Nephron progenitor cell (in vitro differentiated cells): ENCODE measurements around the gene ADRM1.

ENCODE experiments used
- DNase-seq: peaks from one replicate; pipeline ENCODE4 v3.0.0; 2021
- H3K27ac Mint-ChIP-seq: 2 replicates; pipeline ENCODE4 v1.8.0; 2021; ENCODE audit warnings: mild to moderate bottlenecking, moderate library complexity, mixed read lengths
- H3K27me3 Mint-ChIP-seq: 2 replicates; pipeline ENCODE4 v1.8.0; 2021; ENCODE audit warnings: mild to moderate bottlenecking, low read depth, mixed read lengths; ENCODE audit not compliant: poor library complexity
- H3K36me3 Mint-ChIP-seq: 2 replicates; pipeline ENCODE4 v1.8.0; 2021; ENCODE audit warnings: low read depth, mixed read lengths
- H3K4me1 Mint-ChIP-seq: 2 replicates; pipeline ENCODE4 v1.8.0; 2021; ENCODE audit warnings: mixed read lengths
- H3K4me3 Mint-ChIP-seq: 2 replicates; pipeline ENCODE4 v1.8.0; 2021; ENCODE audit warnings: mild to moderate bottlenecking, moderate library complexity, mixed read lengths
- H3K9me3 Mint-ChIP-seq: 2 replicates; pipeline ENCODE4 v1.8.0; 2021; ENCODE audit warnings: mild to moderate bottlenecking, moderate library complexity, mixed read lengths
- TF ChIP-seq, protein P1 (sequence below): fragments of 200-600 bp; sonication (generic); IDR thresholded peaks from 2 replicates; pipeline ENCODE4 v1.5.0; 2021; ENCODE audit warnings: antibody characterized with exemption

ADRM1 gene

DNA sequence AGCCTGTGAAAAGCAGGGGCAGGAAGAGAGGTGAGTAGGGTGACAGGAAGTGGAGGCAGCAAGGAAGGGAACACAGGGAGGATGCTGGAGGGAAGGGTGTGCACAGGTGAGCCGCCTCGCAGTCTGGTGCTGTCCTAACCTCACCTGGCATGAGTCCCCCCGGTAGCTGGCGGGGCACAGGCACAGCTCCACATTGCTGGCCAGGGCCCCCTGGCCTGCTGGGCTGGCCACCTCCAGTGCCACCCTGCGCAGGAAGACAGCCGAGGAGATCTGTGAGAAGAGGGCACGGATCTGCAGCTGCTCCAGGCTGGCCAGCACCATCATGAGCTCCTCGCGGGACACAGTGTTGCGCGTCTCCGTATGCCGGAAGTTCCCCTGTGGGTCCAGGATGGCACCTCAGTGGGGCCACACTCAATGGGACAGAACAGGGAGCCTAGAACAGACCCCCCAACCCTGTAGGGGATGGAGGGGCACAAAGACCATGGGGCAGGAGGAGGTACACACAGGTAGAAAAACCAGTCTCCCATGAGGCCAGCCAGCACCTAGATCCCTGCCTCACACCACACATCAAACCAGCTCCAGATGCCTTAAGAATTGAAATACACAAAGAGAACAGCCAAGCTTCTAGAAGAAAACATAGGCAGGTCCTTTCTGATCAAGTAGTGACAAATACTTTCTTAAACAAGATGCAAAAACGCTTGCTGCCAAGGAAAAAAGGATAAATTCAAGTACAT lies 22.5 kb downstream of the ADRM1 start:
- Mint-ChIP-seq H3K27ac (no peak overlapping the region), H3K9me3 (peaks cover 8% of the 10 kb centered on the region), H3K27me3 (peaks cover 3% of the 10 kb centered on the region), H3K4me3 (no peak overlapping the region), H3K36me3 (peaks cover 41% of the 10 kb centered on the region), H3K4me1 (no peaks in the 10 kb centered on the region)
- DNase-seq, result no peak
- TF ChIP-seq, protein P1, sequence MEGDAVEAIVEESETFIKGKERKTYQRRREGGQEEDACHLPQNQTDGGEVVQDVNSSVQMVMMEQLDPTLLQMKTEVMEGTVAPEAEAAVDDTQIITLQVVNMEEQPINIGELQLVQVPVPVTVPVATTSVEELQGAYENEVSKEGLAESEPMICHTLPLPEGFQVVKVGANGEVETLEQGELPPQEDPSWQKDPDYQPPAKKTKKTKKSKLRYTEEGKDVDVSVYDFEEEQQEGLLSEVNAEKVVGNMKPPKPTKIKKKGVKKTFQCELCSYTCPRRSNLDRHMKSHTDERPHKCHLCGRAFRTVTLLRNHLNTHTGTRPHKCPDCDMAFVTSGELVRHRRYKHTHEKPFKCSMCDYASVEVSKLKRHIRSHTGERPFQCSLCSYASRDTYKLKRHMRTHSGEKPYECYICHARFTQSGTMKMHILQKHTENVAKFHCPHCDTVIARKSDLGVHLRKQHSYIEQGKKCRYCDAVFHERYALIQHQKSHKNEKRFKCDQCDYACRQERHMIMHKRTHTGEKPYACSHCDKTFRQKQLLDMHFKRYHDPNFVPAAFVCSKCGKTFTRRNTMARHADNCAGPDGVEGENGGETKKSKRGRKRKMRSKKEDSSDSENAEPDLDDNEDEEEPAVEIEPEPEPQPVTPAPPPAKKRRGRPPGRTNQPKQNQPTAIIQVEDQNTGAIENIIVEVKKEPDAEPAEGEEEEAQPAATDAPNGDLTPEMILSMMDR, result no peak

DNA sequence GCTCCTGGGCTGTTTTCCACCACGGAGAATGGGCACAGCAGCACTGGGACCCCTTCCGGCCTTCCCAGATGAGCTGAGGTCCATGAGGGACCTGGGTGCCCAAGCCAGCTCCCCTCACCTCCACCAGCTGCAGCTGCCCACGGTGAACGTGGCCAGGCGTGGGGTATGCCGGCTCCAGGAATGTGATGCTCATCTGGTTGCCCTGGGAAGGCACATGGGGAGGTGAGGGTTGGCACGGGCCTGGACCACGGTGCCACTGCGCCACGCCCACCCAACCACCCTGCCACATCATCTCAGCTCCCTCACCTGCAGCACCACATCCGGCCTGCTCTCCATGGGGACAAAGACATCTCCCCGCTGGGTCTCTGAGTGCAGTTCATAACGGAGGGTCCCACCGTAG lies 23.8 kb downstream of the ADRM1 start:
- TF ChIP-seq, protein P1, result no peak
- H3K9me3 Mint-ChIP-seq, result peaks cover 8% of the 10 kb centered on the region
- peaks cover 36% of the 10 kb centered on the region for H3K36me3 Mint-ChIP-seq

DNA sequence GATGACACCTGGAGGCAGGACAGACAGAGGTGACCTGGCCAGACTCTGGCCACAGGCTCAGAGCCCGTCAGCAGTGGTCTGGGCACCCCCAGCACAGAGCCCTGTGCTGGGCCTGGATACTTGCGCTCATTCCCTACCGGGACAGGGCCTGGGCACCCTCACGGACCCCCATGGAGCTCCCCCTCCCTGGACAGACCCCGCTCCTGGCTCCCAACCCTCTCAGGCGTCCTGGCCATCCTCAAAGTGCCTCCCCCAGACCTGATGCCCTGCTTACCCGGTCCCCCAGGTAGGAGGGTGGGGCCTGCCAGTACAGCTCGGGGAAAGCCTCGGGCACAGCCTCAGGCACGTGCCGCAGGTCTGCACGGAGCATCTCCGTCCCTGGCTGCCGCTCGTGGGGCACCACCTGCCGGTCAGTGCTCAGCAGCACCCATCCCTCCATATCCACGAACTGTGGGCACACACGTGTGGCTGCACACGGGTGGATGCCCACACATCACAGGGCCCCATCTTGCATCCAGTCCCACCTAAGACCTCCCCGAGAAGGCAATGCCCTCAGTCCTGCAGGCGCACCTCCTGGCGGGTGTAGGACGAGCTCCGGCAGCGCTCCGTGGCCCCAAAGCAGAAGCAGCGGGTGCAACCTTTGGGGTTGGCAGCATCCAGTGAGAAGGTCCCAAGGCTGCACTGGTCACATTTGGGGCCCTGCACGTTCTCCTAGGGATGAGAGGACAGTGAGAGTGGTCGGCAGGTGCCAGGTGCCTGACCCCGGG lies 24.3 kb downstream of the ADRM1 start:
- H3K27ac Mint-ChIP-seq, result no peak overlapping the region
- H3K4me3 Mint-ChIP-seq, result no peak overlapping the region
- DNase-seq, result no peak
- no peaks in the 10 kb centered on the region for H3K4me1 Mint-ChIP-seq
- peaks cover 36% of the 10 kb centered on the region for H3K36me3 Mint-ChIP-seq
- H3K9me3 Mint-ChIP-seq, result peaks cover 8% of the 10 kb centered on the region
- TF ChIP-seq, protein P1, result no peak
- H3K27me3 Mint-ChIP-seq, result peaks cover 3% of the 10 kb centered on the region

More for the DNA sequence above, 23.8 kb downstream of the ADRM1 start:
- Mint-ChIP-seq H3K4me3 (no peak overlapping the region), H3K4me1 (no peaks in the 10 kb centered on the region), H3K27ac (no peak overlapping the region), H3K27me3 (peaks cover 3% of the 10 kb centered on the region)
- no peak for DNase-seq

DNA sequence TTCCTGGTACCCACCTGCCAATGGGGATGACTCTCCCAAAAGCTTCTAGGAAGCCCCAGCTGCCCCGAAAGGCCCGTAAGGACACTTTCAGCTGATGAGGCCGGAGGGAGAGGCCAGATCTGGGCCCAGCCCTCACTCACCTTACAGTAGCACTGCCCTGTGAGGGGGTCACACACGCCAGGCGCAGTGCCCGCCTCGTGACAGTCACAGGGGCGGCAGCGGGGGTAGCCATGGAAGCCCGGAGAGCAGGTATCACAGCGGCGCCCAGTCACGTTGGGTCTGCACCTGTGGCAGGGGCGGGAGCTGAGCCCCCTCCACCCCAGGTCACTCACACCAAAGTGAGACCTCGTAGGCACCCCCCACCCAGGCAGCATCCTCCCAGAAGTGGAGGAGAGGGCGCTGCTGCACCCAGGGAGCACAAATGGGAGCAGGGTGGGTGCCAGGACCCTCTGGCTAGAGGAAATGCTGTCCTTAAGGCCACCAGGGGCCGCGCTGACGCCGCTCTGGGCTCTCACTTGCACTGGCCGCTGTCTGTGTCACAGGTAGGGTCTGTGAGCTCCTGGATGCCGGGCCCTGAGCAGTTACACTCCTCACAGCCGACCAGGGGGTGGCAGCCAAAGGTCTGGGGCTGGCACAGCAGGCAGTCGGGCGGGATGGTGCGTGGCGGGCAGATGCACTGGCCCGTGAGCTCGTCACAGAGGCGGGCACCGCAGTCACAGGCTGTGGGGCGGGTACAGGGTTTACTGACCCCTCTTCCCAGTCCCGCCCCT lies 25.1 kb downstream of the ADRM1 start:
- H3K9me3 Mint-ChIP-seq, result peaks cover 8% of the 10 kb centered on the region
- peaks cover 36% of the 10 kb centered on the region for H3K36me3 Mint-ChIP-seq
- TF ChIP-seq, protein P1, result no peak
- H3K27me3 Mint-ChIP-seq, result peaks cover 3% of the 10 kb centered on the region
- no peaks in the 10 kb centered on the region for H3K4me1 Mint-ChIP-seq
- no peak overlapping the region for H3K27ac Mint-ChIP-seq
- H3K4me3 Mint-ChIP-seq, result no peak overlapping the region
- DNase-seq, result no peak

DNA sequence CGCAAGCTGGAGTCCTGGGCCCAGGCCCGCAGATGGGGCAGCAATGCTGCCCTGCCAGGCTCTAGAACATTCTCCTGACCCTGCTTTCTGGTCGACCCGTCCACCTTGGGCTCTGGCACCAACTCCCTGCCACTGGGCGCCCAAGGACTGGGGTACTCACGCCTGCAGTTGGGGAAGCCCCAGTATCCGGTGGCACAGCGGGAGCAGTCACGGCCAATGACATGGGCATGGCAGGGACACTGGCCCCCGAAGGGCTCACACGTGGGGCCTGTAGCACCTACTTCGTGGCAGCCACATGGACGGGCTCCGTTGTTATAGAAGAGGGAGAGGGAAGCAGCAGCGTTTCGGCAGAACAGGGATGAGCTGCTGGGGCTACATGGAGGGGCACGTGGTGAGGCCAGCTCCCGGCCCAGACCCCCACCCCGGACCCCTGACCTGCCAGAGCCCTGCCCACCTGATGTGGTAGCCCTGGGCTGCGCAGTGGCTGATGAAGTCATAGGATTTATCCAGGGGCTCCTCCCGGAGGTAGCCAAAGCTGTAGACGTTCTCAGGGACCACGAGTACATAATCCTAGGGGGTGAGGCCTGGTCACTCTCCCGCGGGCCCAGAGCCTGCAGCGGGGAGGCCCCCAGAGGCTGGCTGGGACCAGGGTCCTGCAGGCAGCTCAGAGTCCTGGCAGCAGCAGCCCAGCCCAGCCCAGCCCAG lies 26.0 kb downstream of the ADRM1 start:
- H3K27ac Mint-ChIP-seq, result no peak overlapping the region
- DNase-seq, result no peak
- peaks cover 3% of the 10 kb centered on the region for H3K27me3 Mint-ChIP-seq
- H3K9me3 Mint-ChIP-seq, result peaks cover 8% of the 10 kb centered on the region
- peaks cover 36% of the 10 kb centered on the region for H3K36me3 Mint-ChIP-seq
- H3K4me3 Mint-ChIP-seq, result no peak overlapping the region
- TF ChIP-seq, protein P1, result no peak
- no peaks in the 10 kb centered on the region for H3K4me1 Mint-ChIP-seq
